D721Med (cell line): Measurements from ENCODE around the gene PCSK5.

Experiments used
- DNase-seq: peaks from one replicate; pipeline ENCODE4 v3.0.0; 2011; ENCODE audit warnings: low spot score; ENCODE audit not compliant: insufficient read length
- FAIRE-seq: peaks from 2 replicates; lab custom pipeline; 2011; peaks lifted over from hg19 to GRCh38; lab: Jason Lieb, UNC
- TF ChIP-seq, protein P1 (sequence below): IDR thresholded peaks from 2 replicates; pipeline ENCODE4 v1.5.1; 2012; ENCODE audit warnings: mild to moderate bottlenecking, control low read depth; ENCODE audit not compliant: insufficient read depth; ENCODE audit errors: missing control alignments

The PCSK5 gene

DNA sequence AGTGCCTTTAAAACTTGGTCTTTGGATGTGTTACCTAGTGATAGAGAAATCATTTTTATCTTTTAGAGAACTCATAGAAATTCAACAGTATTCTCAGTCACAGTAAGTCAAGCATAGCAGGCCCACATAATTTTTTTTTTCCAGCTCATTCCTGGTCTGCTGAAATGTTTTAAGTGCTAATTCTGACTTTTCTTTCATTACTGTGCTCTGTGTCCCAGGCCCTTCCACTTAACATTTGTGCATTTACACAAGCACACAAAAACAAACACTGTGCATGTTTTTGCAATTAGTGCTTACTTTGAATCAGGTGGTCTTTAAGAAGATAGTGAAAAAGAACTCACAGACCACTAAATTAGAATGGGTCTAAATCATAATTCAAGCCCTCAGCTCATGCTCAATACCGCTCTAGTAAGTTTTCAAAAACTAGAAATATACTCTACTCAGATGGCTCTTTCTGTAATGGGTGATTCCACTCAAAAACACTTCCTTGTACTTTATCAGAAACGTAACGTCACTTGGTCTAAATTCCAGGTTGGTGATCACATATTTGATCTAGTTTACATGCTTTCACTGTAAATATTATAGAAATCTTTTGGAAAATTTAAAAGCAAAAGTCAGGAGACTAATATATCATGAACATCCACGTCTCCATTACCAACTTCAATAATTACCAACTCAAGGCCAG lies 107.8 kb downstream of the PCSK5 start:
- TF ChIP-seq, protein P1, sequence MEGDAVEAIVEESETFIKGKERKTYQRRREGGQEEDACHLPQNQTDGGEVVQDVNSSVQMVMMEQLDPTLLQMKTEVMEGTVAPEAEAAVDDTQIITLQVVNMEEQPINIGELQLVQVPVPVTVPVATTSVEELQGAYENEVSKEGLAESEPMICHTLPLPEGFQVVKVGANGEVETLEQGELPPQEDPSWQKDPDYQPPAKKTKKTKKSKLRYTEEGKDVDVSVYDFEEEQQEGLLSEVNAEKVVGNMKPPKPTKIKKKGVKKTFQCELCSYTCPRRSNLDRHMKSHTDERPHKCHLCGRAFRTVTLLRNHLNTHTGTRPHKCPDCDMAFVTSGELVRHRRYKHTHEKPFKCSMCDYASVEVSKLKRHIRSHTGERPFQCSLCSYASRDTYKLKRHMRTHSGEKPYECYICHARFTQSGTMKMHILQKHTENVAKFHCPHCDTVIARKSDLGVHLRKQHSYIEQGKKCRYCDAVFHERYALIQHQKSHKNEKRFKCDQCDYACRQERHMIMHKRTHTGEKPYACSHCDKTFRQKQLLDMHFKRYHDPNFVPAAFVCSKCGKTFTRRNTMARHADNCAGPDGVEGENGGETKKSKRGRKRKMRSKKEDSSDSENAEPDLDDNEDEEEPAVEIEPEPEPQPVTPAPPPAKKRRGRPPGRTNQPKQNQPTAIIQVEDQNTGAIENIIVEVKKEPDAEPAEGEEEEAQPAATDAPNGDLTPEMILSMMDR: no peak
- FAIRE-seq (no peak), DNase-seq (no peak)

DNA sequence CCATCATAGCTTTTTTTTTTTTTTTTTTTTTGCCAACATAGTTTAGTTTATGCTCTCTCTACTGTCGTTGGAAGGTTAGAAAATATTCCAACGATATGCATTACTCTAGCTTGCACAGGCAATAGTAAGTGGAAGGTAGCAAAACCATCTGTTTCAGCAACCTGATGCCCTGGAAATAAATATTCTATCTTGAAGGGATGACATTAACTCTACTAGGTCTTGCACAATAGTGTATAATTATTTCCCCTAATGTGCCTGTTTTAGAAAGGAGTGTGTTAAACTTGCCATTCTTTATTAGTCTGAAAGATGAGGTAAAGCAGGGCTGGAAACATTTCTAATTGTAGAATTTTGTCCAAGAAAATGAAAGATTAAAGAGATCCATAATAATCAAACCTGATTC lies 111.0 kb downstream of the PCSK5 start:
- no peak for DNase-seq
- TF ChIP-seq, protein P1: no peak
- FAIRE-seq: no peak

DNA sequence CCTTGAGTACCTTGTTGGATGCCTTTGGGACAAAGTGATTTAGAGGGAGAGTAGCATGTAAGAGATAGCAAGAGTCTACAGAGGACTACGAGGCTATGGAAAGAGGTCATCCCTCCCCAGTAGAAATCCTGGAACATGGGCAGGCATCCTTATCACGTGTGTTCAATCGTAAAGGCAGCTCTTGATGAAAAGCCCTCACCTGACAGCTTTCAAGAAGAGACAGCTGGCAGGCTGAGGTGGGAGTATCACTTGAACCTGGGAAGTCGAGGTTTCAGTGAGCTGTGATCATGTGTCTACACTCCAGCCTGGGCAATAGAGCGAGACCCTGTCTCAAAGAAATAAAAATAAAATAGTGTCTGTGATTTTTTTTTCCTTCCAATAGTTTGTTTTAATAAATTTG lies 112.6 kb downstream of the PCSK5 start:
- FAIRE-seq: no peak
- TF ChIP-seq, protein P1: no peak
- DNase-seq: no peak

- DNase-seq: no peak
- TF ChIP-seq, protein P1: no peak
- no peak for FAIRE-seq
Measured at GRCh38 chr9:76004526-76004925, 114.1 kb downstream of the PCSK5 start.

GRCh38 chr9:76007935-76008334 lies 117.5 kb downstream of the PCSK5 start:
- FAIRE-seq: no peak
- TF ChIP-seq, protein P1: no peak
- no peak for DNase-seq

GRCh38 chr9:76013809-76014208 lies 123.3 kb downstream of the PCSK5 start:
- TF ChIP-seq, protein P1: no peak
- DNase-seq: no peak
- FAIRE-seq: no peak

GRCh38 chr9:76018235-76018634 lies 127.8 kb downstream of the PCSK5 start:
- FAIRE-seq (no peak), DNase-seq (no peak)
- TF ChIP-seq, protein P1: no peak
